Measurements from ENCODE around the gene ATF3.

ATF3 gene, protein sequence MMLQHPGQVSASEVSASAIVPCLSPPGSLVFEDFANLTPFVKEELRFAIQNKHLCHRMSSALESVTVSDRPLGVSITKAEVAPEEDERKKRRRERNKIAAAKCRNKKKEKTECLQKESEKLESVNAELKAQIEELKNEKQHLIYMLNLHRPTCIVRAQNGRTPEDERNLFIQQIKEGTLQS
- total RNA-seq = 2.1 to 10.2 reads per million in 2 donors

DNA sequence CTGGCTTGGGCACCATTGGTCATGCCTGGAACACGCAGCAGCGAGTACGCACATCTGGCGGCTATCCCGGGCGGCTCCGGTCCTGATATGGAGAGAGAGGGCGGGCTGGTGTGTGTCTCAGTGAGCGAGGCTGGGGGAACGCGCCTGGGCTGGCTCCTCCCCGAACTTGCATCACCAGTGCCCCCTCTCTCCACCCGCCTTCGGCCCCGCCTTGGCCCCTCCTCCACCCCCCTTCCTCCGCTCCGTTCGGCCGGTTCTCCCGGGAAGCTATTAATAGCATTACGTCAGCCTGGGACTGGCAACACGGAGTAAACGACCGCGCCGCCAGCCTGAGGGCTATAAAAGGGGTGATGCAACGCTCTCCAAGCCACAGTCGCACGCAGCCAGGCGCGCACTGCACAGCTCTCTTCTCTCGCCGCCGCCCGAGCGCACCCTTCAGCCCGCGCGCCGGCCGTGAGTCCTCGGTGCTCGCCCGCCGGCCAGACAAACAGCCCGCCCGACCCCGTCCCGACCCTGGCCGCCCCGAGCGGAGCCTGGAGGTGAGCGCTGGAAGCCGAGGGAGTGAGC is at the start of gene ATF3:
Gene ATF3, plus strand, starts transcription at position 370 of the 567 bp plus-strand sequence. CDS start 6,261 bp downstream, outside the sequence.
- peak; percentile 73 for DNase-seq

- DNase-seq = no peak
Measured at GRCh38 chr1:212559929-212560328, 48.6 kb upstream of the ATF3 start.

DNA sequence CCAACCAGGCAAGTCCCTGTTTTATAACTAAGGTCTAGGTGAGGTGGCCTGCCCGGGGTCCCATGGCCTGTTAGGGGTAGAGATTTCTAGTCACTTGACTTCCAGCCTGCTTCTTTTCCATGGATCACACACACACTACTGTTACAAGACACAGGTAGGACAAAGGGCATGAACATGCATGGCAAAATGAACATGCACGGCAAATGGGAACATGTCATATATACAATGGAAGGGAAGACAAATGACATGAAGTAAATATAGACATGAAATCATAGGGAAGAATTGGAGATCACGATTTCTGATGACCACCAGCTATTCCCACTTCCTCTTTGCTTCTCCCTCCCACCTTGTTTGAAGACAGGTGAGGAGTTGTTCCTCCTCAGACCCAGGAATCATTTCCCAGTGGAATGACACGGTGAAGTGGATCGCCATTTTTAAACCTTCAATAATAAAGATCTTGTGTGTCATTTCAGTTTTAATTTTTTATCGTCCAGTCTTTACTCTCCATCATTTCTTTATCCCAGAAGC is 47.6 kb upstream of the ATF3 start:
- no peak for DNase-seq

GRCh38 chr1:212561501-212561931 is 47.0 kb upstream of the ATF3 start:
- no peak for DNase-seq

DNA sequence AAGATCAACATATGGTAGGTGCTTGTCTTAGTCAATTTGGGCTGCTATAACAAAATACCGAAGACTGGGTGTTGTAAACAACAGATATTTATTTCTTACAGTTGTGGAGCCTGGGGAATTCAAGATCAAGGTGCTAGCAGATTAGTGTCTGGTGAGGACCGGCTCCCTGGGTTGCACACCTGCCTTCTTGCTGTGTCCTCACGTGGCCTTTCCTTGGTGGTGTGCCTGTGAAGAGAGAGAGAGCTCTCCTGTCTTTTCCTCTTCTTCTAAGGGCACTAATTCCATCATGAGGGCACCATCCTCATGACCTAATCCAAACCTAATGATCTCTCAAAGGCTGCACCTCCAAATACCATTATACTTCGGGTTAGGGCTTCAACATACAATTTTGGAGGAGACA is 45.8 kb upstream of the ATF3 start:
- DNase-seq = no peak

- DNase-seq = no peak
Measured at GRCh38 chr1:212565079-212565478, 43.5 kb upstream of the ATF3 start.

DNA sequence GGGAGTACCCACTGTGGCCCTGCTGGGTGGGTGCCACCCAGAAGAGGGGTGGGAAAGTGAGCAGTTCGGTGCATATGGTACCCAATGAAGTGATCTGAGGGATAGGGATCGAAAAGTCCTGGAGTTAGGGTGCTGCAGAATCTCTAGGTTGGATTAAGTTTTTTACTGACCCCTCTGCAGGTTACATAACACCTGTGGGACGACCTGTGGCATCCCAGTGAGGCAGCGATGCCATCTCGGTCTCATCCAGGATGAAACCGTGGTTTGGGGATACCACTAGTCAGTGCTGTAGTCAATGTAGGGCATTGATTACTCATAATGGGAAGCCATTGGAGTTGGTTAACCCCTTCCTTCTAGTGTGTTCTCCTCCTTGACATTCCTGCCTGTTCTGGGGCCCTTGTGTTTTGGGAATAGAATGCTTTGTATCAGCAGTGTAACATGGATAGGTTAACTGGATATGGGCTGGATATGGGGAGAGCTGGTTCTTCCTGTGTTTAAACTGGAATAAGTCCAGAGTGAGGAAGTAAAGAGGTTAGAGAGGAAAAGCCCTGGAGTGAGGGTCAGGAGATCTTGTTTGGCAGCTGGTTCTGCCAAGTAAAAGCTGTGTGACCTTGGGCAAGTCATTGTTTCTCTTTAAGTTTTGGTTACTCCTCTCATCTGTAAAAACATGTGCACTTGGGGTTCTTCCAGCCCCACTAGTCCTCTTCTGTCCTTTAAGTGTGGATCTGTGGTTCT is 42.8 kb upstream of the ATF3 start:
- no peak for DNase-seq

- DNase-seq = no peak
Measured at GRCh38 chr1:212566522-212567479, 41.8 kb upstream of the ATF3 start.

GRCh38 chr1:212567638-212568037 is 40.9 kb upstream of the ATF3 start:
- no peak for DNase-seq

DNA sequence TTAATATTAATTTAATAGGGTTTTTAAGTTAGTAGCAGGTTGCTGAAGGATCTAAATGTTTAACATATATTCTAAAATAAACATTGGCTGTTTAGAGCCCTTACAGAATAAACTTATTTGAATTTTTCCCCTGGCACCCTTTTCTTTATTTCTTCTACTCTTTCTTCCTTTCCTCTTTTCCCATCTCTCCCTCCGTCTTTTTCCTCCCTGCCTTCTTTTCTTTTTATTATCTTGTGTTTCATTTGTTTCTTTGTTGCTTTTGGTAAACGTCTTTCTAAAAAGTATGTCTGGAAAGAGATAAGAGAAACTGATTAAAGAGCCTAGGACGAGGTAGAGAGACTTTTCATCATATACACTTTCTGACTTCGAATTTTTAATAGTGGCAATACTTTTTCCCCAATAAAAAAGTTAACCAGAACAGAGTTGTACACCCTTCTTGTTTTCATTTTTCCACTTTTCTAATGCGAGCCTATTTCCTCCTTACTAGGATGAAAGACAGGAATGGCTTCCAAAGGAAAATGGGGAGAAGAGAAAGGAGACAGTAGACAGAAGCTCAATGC is 39.5 kb upstream of the ATF3 start:
- DNase-seq = no peak

GRCh38 chr1:212574732-212575131 is 33.8 kb upstream of the ATF3 start:
- DNase-seq = no peak

GRCh38 chr1:212575333-212575732 is 33.2 kb upstream of the ATF3 start:
- no peak for DNase-seq

DNA sequence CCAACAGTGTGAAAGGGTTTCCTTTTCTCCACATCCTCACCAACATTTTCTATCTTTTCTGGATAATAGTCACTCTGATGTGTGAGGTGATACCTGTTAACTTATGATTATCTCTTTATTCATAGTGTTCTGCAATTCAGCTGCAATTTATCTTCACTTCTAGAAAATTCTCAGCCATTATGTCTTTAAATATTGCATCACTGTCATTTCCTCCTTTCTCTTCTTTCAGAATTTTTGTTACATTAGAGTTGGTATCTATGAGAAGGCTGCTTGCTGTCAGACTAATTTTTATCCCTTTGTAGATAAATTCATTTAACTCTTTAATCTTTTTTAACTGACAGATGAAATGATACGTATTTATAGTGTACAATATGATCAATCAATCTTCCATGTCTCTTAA is 30.5 kb upstream of the ATF3 start:
- no peak for DNase-seq

DNA sequence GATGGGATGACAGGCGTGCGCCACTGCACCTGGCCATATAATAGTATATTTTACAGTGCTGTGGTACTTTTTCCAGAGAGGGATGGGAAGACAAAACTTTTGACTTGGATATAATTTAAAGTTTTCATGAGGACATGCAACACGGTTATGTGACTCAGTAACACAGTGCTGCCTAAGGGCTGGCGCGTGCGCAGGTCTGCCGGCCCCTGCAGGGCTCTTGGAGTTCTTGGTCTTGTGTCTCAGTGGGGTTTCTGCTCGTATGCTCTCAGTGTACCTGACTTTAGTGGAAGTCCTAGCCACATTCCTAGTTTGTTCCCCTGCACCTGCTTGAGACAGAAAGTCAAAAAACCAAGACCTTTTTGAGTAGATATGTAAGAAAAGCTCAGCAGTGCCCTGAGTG is 27.5 kb upstream of the ATF3 start:
- DNase-seq = no peak

DNA sequence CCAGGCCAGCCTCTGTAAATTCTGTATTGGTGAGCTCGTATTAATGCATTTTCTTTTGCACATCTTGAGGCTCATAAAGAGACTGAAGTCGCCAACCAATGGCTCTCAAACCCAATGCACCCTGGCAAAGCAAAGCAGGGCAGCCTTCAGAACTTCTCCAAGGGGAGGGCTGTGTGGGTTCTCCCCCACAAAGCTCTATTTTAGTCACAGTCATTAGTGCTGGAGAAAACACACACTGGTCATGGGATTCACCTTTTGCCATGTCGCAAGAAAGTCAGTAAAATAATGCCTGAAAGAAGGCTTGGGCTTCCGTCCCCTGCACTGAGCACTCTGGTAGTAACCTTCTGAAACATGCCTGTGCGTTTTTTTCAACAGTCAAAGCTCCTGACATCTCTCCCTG is 26.3 kb upstream of the ATF3 start:
- DNase-seq = no peak

DNA sequence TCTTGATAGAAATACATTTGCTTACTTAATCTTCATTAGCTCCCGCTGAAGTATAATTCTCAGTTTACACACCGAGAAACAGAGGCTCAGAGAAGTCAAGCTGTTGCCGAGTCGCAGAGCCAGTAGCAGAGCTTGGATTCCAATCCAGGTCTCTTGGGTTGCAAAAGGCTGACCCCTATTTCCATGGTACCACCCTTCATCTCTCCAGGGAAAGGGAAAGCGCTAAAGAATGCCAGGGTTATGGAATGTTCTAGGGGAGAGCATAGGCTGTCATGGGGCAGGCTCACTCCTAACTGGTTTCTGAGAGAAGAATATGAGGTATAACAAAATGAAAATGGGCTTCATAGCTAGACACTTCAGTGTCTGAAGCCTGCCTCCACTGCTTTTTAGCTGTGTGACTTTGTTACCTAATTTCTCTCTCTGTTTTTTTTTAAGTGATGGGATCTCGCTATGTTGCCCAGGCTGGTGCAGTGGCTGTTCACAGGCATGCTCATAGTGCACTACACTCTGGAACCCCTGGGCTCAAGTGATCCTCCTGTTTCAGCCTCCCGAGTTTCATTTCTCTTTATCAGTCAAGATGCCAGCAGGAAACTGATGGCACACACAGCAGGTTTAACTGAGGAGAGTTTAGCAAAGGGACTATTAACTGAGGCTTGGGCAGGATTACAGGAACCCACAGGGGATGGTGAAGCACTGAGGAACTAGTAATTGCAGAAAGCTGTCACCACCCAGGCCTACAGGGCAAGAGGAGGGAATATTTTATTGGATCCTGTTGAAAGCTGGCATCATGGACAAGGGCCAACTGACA is 25.5 kb upstream of the ATF3 start:
- no peak for DNase-seq

DNA sequence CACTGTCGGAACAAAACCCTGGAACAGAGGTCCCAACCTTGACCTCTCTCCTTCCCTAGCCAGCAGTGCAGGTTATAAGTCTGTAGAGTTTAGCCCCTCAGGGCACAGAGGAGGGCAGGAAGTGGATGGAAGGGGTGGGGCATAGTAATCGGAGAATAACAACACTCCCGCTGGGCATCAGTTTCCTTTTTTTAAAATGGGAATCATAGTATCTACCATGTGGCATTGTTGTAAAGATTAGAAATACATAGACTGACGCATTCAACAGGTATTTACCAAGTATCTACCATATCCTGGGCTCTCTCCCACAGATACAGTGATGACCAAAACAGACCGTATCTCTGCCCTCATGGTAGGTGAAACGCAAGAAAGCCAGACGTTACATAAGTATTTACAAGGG is 24.9 kb upstream of the ATF3 start:
- no peak for DNase-seq

DNA sequence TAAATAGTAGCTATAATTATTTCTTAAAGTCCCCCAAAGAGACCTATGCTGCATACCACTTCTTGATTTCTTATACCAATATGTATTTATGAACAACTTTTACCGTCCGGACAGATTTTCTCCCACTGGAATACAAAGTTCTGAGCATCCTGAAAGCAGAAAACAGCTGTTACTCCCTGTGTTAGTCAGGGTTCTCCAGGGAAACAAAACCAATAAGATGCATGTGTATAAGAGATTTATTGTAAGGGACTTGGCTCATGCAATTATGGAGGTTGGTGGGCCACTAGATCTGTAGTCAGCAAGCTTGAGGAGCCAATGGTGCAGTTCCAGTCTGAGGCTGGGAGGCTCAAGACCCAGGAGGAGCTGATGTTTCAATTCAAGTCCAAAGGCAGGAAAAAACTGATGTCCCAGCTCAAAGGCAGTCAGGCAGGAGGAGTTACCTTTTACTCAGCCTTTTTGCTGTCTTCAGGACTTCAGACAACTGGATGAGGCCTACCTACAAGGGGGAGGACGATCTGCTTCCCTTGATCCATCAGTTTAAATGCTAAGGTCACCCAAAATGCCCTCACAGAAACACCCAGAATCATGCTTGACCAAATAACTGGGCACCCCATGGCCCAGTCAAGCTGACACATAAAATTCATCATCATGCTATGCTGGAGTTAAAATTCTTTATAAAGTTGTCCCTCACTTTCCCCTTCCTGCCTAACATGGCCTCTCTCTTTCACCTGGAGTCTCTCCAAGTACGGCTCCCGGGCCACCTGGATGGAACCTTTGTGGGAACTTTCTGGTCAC is 24.3 kb upstream of the ATF3 start:
- no peak for DNase-seq

GRCh38 chr1:212585210-212585609 is 23.4 kb upstream of the ATF3 start:
- no peak for DNase-seq

GRCh38 chr1:212586206-212587015 is 22.1 kb upstream of the ATF3 start:
- no peak for DNase-seq
